Stimulated activated CD8-positive, alpha-beta memory T cell treated with anti-CD3 and anti-CD28 coated beads, Interleukin-2, amount 100 ng/mL, for 48 hours (primary cell): ENCODE data around the gene GEMIN5.
"Not testable (repeated sequence)": the region's sequence is repeated elsewhere in the genome, so short reads cannot be mapped to it uniquely, and the experiment has no call there.

Experiments used
- DNase-seq, 2 donors: peaks; one replicate each; pipeline ENCODE4 v3.0.0-alpha.2; 2020; ENCODE audit warnings: low read depth in 2 of 2

The GEMIN5 gene

GRCh38 chr5:154944716-154945115 lies 6.7 kb upstream of the GEMIN5 start:
- no peak for DNase-seq

DNA sequence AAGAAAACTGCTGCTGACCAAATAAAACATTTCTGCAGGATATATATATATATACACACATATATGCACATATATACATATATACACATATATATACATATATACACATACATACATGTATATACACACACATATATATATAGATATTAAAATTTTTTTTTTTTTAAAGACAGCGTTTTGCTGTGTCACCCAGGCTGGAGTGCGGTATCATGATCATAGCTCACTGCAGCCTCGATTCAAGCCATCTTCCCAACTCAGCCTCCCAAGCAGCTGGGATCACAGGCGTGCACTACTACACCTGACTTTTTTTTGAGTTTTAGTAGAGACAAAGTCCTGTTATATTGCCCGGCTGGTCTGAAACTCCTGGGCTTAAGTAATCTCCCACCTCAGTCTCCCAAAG lies 5.5 kb upstream of the GEMIN5 start:
- no peak for DNase-seq

GRCh38 chr5:154940772-154941620 lies 3.0 kb upstream of the GEMIN5 start, which contains the start of gene MRPL22:
MRPL22 (plus strand) TSS chr5:154941073; CDS start chr5:154941111, 38 bp downstream.
- DNase-seq, result peak; percentile 87 to 91

- DNase-seq, result no peak
These were observed 2.4 kb upstream of the GEMIN5 start for GRCh38 chr5:154940375-154940771.

- DNase-seq, result not testable (repeated sequence)
These were observed 1.4 kb upstream of the GEMIN5 start for GRCh38 chr5:154939387-154939786.

GRCh38 chr5:154937186-154937717 lies 759 bp downstream of the GEMIN5 start:
- no peak for DNase-seq

DNA sequence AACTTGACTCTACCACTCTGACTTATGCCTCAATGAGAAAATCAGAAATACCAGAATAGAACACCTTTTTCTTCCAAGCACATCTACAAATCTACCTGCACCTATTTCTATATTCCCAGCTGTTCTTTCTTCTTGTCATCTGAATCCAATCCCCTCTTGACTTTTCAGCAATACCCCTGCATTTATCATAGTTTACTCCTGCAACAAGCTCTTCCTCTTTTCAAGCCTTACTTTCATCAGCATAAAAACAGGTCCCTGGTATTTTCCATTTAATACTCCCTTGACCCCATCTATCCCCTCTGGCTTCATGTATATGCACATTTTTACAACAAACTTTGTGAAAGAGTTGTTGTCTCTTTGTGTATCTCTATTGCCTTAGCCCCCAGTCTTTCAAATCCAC lies 3.1 kb downstream of the GEMIN5 start:
- DNase-seq, result no peak

DNA sequence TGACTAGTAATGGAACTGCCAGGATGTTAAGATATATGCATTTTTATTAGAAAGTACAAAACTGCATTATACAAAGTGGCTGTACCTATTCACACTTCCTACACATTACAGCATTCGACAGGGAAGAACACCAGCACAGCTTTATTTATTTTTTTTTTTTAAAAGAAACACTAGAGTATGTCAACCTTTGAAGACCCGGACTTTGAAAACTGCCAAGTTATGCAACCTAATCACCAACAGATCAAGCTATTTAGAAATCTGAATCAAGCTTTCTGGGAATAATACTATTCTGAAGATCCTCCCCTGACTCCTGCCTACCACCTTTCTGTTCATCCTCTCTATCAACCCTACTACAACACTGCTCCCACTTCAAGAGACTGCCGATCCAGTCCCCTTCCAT lies 4.5 kb downstream of the GEMIN5 start:
- DNase-seq, result no peak

DNA sequence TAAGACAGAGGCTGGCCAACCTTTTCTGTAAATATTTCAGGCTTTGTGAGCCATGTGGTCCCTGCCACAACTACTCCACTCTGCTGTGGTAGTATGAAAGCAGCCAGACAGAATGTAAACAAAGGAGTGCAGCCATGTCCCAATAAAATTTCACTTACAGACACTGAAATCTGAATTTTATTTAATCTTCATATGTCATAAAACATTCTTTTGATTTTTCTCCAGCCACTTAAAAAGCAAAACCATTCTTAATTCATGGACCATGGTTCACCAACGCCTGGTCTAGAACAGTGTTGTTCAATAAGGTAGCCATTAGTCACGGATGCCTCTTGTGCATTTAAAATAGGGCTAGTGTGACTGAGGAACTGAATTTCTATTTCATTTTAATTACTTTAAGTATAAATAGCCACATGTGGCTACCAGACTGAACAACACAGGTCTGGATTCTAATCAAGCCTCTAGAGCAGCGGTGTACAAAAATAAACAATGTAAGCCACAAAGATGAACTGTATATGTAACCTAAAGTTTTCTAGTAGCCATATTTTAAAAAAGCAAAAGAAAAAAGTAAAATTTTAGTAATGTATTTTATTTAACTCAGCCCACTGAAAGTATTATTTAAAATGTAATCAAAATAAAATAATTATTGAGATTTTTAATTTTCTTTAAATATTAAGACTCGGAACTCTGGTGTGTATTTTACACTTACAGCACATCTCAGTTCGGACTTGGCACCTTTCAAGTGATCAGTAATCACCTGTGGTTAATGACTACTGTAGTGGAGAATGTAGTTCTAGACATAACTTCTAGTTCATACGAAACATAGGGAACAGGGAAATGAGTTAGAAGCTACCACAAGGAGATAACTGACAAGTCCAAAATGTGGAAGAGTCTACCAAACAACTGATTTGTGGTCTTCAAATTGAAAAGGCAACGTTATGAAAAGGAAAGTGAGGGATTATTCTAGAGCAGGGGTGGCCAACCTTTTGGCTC lies 14.3 kb downstream of the GEMIN5 start:
- no peak for DNase-seq

- no peak for DNase-seq
These were observed 20.3 kb downstream of the GEMIN5 start for GRCh38 chr5:154917757-154918156.

GRCh38 chr5:154916874-154917273 lies 21.1 kb downstream of the GEMIN5 start:
- DNase-seq, result no peak

- DNase-seq, result not testable (repeated sequence)
These were observed 32.4 kb downstream of the GEMIN5 start for GRCh38 chr5:154905601-154906000.

DNA sequence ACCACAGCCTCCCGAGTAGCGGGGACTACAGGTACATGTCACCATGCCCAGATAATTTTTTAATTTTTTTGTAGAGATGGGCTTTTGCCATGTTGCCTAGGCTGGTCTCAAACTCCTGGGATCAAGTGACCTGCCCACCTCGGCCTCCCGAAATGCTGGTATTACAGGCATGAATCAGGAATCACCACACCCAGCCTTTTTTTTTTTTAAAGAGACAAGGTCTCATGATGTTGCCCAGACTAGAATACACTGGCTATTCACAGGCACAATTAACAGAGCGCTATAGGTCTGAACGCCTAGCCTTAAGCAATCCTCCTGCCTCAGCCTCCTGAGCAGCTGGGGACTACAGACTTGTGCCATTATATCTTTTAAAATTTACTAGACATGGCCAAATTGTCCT lies 36.1 kb downstream of the GEMIN5 start:
- DNase-seq, result no peak

DNA sequence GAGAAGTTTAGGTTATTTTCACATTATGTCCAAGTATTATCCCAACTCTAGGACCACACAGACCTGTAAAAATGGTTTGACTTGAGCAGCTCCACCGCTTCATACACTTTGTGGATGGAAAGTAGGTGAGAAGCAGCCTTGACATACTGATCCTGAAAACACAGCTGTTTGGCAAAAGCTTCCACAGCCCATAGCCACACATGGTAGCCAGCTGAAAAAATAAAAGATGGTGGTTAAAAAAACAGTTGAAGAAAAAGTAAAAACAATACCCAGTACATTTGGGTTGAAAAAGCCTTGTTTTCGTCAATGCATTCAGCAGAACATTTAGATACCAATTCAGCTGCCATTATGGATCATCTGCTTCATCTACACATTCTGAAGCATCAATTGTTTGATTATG lies 36.7 kb downstream of the GEMIN5 start:
- no peak for DNase-seq

GRCh38 chr5:154900066-154900465 lies 37.9 kb downstream of the GEMIN5 start:
- no peak for DNase-seq

DNA sequence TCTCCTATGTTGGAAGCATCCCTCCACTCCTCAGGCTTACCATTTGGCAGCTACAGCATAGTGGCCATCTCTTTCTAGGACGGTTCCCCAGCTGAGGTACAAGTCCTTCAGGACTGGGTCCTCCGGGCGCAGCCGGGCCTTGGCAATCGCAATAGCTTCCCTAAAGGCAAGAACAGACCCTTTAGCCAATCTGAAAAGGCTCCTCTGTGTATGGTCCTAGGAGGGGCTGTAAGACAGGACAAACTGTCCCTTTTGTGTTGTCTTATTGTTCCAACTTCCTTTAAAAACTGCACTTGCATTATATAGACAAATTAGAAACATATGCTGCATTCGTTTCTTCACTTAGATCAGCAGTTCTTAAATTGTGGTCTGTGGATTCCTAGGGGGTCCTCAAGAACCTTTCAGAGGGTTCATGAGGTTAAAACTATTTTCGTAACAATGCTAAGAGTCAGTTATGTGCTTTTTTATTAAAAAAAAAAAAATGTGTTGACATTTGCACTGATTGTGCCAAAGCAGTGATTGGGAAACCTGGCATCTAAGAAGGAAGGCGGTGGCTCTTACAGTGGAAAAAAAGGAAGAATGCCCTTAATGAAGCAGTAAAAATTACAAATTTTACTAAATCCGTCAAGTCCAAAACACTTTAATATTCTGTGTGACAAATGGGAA lies 38.7 kb downstream of the GEMIN5 start:
- DNase-seq, result no peak

- DNase-seq, result no peak
These were observed 39.8 kb downstream of the GEMIN5 start for GRCh38 chr5:154898210-154898609.

DNA sequence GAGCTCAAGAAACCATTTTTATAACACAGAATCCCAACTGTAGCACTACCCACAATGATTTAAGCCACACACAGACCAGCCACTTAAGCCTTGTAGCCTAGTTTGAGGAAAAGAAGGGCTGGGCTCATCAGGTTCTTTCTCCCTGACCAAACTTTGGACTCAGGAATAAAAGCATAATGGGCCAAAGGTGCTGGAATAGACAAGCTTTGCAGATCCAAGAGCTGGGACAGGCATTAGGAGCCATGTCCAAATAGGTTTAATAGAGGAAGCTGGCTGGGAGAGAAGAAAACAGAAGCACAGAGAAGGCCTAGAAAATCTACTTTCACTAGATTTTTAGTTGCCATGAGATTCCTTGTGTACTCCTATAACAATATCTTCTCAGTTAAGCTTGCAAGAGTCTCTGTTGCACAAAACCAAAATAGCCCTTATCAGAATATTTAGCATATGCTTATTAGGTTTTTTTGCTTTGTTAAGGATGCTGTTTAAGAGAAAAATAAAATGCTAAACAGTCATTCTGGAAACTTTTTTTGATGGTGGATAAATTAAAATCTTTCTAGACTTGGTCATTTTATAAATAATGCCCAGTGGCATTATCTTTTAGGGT lies 41.3 kb downstream of the GEMIN5 start:
- DNase-seq, result no peak

- no peak for DNase-seq
These were observed 42.1 kb downstream of the GEMIN5 start for GRCh38 chr5:154895606-154896561.

DNA sequence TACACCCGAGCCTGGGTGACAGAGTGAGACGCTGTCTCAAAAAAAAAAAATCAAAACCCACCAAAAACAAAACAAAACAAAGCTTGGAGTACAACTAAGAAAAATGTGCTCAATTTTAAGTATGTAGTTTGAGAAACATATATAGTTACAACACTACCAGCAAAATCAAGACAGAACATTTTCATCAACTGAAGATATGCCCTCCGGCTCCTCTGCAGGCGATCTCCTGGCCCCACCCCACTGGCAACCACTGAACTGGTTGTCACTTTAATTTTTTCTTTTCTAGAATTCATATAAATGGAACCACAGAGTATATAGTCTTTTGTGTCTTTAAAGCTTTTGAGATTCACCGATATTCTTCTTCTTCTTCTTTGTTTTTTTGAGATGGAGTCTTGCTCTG lies 44.6 kb downstream of the GEMIN5 start:
- DNase-seq, result no peak
